DND-41 (cell line): ENCODE results near the gene TSPAN18.

Experiments
- ATAC-seq: fragments of 200-7000 bp; cut with Tn5 transposase; 3 replicates; pipeline ENCODE4 v1.9.1; 2021; ENCODE audit warnings: low read depth; ENCODE audit not compliant: insufficient read depth
- DNase-seq: peaks from one replicate; pipeline ENCODE4 v3.0.0-alpha.2; 2020
- H2AFZ ChIP-seq: 2 replicates; pipeline ENCODE4 v1.6.0; 2012; ENCODE audit warnings: low read depth, low read length
- H3K27ac ChIP-seq: 2 replicates; pipeline ENCODE4 v1.5.1; 2012; ENCODE audit warnings: low read length, inconsistent platforms
- H3K27me3 ChIP-seq: fragments of 200-600 bp; sonication (generic); 2 replicates; pipeline ENCODE4 v1.6.0; 2012; ENCODE audit warnings: low read length, mild to moderate bottlenecking, inconsistent platforms; ENCODE audit not compliant: insufficient read depth, poor library complexity
- H3K36me3 ChIP-seq: 2 replicates; pipeline ENCODE4 v1.5.1; 2012; ENCODE audit warnings: low read length, inconsistent platforms; ENCODE audit not compliant: insufficient read depth
- H3K4me1 ChIP-seq: 2 replicates; pipeline ENCODE4 v1.5.1; 2012; ENCODE audit warnings: mild to moderate bottlenecking, low read length; ENCODE audit not compliant: insufficient read depth
- H3K4me2 ChIP-seq: 2 replicates; pipeline ENCODE4 v1.6.0; 2012; ENCODE audit warnings: mild to moderate bottlenecking, moderate library complexity, low read length, inconsistent platforms; ENCODE audit not compliant: insufficient read depth
- H3K4me3 ChIP-seq, 2 experiments: fragments of 200-600 bp in 1 of 2; shearing (Covaris generic) in 1 of 2; 2 replicates each; pipeline ENCODE4 v1.5.1; 2012 to 2016; ENCODE audit warnings: inconsistent platforms in 2 of 2, low read length in 2 of 2, mild to moderate bottlenecking in 2 of 2, low read depth in 1 of 2, moderate library complexity in 1 of 2
- H3K79me2 ChIP-seq: 2 replicates; pipeline ENCODE4 v1.6.0; 2012; ENCODE audit warnings: low read length, inconsistent platforms; ENCODE audit not compliant: insufficient read depth
- H3K9ac ChIP-seq: 2 replicates; pipeline ENCODE4 v1.6.0; 2012; ENCODE audit warnings: low read depth, mild to moderate bottlenecking, inconsistent platforms, low read length, moderate library complexity
- H3K9me3 ChIP-seq: 2 replicates; pipeline ENCODE4 v1.5.1; 2012; ENCODE audit warnings: low read length, moderate library complexity, mild to moderate bottlenecking, inconsistent platforms; ENCODE audit not compliant: insufficient read depth, severe bottlenecking
- H4K20me1 ChIP-seq: 2 replicates; pipeline ENCODE4 v1.6.0; 2012; ENCODE audit warnings: low read length; ENCODE audit not compliant: insufficient read depth
- EZH2 ChIP-seq: IDR thresholded peaks from 3 replicates; pipeline ENCODE4 v1.6.1; 2012; ENCODE audit warnings: borderline replicate concordance, low read depth, mild to moderate bottlenecking, moderate library complexity, low read length, inconsistent platforms; ENCODE audit not compliant: severe bottlenecking
- TF ChIP-seq, protein P1 (sequence below): IDR thresholded peaks from 2 replicates; pipeline ENCODE4 v1.5.1; 2012; ENCODE audit warnings: borderline replicate concordance, low read length, moderate library complexity, mild to moderate bottlenecking; ENCODE audit not compliant: poor library complexity, severe bottlenecking; ENCODE audit errors: extremely low read depth

TSPAN18 gene

GRCh38 chr11:44915004-44915403 lies 188.2 kb downstream of the TSPAN18 start:
- Histone ChIP-seq H3K4me3 (no peak overlapping the region), H3K9me3 (no peaks in the 10 kb centered on the region), H4K20me1 (no peaks in the 10 kb centered on the region; the same call in 1 of the 2 replicates), H3K4me1 (0 out of 2 replicates have a peak, but pooled peaks cover 2% of the 10 kb centered on the region), H3K79me2 (no peaks in the 10 kb centered on the region), H2AFZ (no peak overlapping the region), H3K27me3 (peaks cover 2% of the 10 kb centered on the region), H3K27ac (no peak overlapping the region), H3K4me2 (no peak overlapping the region), H3K9ac (no peak overlapping the region), H3K36me3 (no peaks in the 10 kb centered on the region)
- ATAC-seq (no peak), DNase-seq (no peak)
- TF ChIP-seq, protein P1, sequence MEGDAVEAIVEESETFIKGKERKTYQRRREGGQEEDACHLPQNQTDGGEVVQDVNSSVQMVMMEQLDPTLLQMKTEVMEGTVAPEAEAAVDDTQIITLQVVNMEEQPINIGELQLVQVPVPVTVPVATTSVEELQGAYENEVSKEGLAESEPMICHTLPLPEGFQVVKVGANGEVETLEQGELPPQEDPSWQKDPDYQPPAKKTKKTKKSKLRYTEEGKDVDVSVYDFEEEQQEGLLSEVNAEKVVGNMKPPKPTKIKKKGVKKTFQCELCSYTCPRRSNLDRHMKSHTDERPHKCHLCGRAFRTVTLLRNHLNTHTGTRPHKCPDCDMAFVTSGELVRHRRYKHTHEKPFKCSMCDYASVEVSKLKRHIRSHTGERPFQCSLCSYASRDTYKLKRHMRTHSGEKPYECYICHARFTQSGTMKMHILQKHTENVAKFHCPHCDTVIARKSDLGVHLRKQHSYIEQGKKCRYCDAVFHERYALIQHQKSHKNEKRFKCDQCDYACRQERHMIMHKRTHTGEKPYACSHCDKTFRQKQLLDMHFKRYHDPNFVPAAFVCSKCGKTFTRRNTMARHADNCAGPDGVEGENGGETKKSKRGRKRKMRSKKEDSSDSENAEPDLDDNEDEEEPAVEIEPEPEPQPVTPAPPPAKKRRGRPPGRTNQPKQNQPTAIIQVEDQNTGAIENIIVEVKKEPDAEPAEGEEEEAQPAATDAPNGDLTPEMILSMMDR, result no peak
- no peak for TF ChIP-seq EZH2

DNA sequence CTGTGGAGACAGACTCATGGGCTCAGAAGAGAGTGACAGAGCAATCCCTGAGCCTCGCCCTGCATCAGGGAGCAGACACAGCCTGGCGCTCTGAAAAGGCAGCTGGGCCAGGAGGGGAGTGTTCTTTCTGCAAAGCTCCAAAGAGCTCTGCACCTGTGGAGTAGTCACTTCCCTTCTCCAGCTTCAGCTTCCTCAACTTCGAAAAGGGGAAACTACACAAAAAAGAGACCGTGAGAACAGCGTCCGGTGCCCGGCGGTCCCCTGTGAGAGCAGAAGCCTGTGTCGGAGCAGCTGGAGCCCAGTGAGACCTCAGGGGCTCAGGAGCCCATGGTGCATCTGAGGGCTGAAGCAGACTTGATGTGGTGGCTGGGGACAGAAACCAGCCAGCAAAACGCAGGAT lies 188.9 kb downstream of the TSPAN18 start:
- H4K20me1 ChIP-seq, result no peaks in the 10 kb centered on the region; the same call in 1 of the 2 replicates
- ATAC-seq (no peak), DNase-seq (no peak)
- H3K9ac ChIP-seq, result no peak overlapping the region
- 0 out of 2 replicates have a peak, but pooled peaks cover 2% of the 10 kb centered on the region for H3K4me1 ChIP-seq
- no peaks in the 10 kb centered on the region for H3K9me3 ChIP-seq
- peaks cover 2% of the 10 kb centered on the region for H3K27me3 ChIP-seq
- no peak overlapping the region for H3K4me2 ChIP-seq
- no peak overlapping the region for H3K27ac ChIP-seq
- TF ChIP-seq EZH2, result no peak
- TF ChIP-seq, protein P1, result no peak
- no peaks in the 10 kb centered on the region for H3K79me2 ChIP-seq
- H3K4me3 ChIP-seq, result no peak overlapping the region
- H3K36me3 ChIP-seq, result no peaks in the 10 kb centered on the region
- H2AFZ ChIP-seq, result no peak overlapping the region

GRCh38 chr11:44916331-44916730 lies 189.6 kb downstream of the TSPAN18 start:
- Histone ChIP-seq H3K27ac (no peak overlapping the region), H3K36me3 (no peaks in the 10 kb centered on the region)

More at GRCh38 chr11:44916331-44916730, 189.6 kb downstream of the TSPAN18 start:
- Histone ChIP-seq H3K4me3 (no peak overlapping the region), H3K4me1 (no peaks in the 10 kb centered on the region), H3K4me2 (no peak overlapping the region), H2AFZ (no peak overlapping the region), H3K27me3 (peaks cover 2% of the 10 kb centered on the region), H3K9ac (no peak overlapping the region), H3K79me2 (no peaks in the 10 kb centered on the region), H4K20me1 (no peaks in the 10 kb centered on the region; the same call in none of the 2 replicates), H3K9me3 (no peaks in the 10 kb centered on the region)
- no peak for ATAC-seq
- TF ChIP-seq, protein P1, result no peak
- TF ChIP-seq EZH2, result no peak
- no peak for DNase-seq
